GM19043 (cell line): ENCODE results near the gene CFAP97.
"Not testable (repeated sequence)": the region's sequence is repeated elsewhere in the genome, so short reads cannot be mapped to it uniquely, and the experiment has no call there.

Experiments
- ATAC-seq: cut with Tn5 transposase; IDR thresholded peaks from one replicate; pipeline ENCODE4 v1.9.1; 2021; ENCODE audit warnings: low read depth; ENCODE audit not compliant: unreplicated experiment

Gene CFAP97

DNA sequence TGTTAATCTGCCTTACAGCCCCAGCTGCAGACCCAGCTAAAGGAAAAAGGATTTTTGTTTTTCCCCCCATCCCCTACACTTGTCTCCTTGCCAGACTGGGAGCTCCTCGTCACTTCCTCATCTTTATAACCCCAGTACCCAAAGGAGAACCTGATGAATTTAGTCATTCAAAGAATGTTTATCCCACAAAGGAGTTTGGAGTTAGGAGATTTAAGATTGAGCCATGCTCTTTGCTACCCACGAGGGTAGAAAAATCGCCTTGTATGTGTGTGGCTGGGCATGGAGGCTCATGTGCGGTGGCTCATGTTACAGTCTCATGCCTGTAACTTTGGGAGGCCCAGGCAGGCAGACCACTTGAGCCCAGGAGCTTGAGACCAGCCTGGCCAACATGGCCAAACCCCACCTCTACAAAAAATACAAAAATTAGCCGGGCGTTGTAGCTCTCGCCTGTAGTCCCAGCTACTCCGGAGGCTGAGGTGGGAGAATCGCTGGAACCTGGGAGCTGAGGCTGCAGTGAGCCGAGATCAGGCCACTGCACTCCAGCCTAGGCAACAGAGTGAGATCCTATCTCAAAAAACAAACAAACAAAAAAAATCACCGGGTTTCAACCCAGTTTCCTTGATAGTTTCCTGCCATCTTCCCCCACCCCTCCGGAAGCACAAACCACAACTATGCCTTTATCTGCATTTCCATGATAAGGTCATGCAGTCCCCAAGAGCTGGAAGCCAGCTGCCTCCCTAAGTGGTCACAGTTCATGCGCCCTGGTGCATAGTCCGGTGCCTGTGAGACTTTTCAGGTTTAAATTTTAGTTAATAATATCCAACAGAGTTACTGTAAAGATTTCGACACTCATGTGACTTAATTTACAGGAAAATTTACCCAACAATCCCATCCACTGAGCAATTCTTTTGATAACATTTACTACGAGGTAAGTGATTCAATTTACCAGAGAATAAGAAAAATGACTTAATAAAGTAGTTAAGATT is 1.5 kb downstream of the CFAP97 start:
- ATAC-seq, result peak; percentile 25

DNA sequence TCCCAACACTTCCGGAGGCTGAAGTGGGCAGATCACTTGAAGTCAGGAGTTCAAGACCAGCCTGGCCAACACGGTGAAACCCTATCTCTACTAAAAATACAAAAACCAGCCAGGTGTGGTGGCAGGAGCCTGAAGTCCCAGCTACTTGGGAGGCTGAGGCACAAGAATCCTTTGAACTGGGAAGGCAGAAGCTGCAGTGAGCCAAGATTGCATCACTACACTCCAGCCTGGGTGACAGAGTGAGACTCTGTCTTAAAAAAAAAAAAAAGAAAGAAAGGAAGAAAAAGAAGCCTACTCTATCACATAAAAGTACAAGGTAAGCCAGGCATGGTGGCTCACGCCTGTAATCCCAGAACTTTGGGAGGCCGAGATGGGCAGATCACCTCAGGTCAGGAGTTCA is 5.6 kb downstream of the CFAP97 start:
- ATAC-seq, result not testable (repeated sequence)

GRCh38 chr4:185196437-185196836 is 7.4 kb downstream of the CFAP97 start:
- ATAC-seq, result no peak

DNA sequence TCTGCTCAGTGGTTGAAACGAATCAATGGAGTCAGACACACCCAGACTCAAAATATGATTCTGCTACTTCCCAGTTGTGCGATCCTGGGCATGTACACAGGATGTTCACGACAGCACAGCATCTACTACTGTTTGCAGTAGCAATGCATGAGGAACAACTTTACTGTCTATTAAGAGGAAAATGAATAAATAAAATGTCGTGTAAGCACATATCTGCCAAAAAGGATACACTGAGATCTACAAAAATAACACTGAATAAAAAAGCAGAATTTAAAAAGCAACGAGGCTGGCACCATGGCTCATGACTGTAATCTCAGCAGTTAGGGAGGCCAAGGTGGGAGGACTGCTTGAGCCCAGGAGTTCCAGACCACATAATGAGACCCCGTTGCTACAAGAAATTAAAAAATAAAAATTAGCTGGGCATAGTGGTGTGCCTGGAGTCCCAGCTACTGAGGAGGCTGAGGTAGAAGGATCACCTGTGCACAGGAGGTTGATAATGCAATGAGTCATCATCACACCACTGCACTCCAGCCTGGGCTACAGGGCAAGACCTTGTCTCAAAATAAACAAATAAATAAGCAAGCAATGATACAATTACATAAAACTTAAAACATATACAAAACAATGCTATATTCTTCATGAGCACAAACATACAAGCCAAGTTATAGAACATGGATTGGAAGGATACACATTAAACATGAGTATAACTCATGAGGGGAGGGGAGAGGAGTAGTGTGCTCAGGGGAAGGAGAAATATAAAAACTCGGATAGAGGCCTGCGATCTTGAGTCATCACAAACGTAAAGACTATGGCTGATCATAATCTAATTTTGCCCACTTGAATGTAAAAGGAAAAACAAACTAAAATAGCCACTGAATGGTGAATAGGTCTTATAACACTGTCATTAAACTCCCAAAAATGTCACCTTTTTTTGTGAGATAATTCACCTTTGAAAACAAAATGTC is 8.6 kb downstream of the CFAP97 start:
- ATAC-seq, result no peak

GRCh38 chr4:185192059-185192458 is 11.7 kb downstream of the CFAP97 start:
- ATAC-seq, result peak; percentile 96

DNA sequence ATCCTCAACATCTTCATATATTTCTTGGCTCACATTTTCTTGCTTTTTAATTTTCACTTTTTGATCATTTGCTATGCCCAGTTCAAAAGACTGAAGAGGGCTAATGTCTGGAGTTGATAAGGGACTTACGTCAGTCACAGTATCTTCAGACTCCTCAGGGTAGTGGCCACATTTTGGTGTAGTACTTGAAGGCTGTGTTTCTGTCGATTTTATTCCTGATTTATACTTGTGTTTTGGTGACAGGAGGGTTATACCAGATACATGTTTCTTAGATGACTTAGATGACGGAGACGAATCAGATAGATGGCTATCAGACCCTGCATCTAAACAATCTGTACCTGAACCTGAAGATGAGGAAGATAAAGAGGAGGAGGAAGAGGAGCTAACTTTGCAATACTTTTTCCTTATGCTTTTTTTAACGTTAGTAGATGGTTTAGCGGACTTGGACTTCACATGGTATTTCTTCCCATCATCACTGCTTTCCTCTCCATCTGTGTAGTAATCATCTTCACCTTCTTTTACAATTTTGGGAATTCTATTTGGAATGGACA is 13.4 kb downstream of the CFAP97 start:
- no peak for ATAC-seq

- no peak for ATAC-seq
Observed at GRCh38 chr4:185189606-185190305, 14.0 kb downstream of the CFAP97 start.

- ATAC-seq, result no peak
Observed at GRCh38 chr4:185186769-185187168, 17.0 kb downstream of the CFAP97 start.

GRCh38 chr4:185183622-185184281 is 20.0 kb downstream of the CFAP97 start:
- peak; percentile 49 for ATAC-seq

DNA sequence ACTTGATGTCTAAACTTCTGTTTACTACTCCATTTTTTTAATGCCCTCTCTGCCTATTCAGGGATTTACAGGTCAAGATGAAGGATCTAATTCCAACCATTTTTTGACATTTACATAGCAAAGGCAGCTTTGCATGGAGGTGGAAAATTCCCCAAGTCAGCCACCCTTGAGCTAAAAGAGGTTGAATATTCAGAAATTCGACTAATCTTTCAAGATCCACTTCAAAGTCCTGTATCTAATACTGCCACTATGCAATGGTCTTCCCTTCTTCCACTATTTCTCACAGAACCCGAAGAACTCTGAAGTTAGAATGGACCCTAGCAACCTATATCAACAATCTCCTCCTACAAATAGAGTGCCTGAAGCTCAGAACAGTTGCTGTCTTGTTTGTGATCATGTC is 21.6 kb downstream of the CFAP97 start:
- no peak for ATAC-seq

GRCh38 chr4:185179488-185179887 is 24.3 kb downstream of the CFAP97 start:
- no peak for ATAC-seq

DNA sequence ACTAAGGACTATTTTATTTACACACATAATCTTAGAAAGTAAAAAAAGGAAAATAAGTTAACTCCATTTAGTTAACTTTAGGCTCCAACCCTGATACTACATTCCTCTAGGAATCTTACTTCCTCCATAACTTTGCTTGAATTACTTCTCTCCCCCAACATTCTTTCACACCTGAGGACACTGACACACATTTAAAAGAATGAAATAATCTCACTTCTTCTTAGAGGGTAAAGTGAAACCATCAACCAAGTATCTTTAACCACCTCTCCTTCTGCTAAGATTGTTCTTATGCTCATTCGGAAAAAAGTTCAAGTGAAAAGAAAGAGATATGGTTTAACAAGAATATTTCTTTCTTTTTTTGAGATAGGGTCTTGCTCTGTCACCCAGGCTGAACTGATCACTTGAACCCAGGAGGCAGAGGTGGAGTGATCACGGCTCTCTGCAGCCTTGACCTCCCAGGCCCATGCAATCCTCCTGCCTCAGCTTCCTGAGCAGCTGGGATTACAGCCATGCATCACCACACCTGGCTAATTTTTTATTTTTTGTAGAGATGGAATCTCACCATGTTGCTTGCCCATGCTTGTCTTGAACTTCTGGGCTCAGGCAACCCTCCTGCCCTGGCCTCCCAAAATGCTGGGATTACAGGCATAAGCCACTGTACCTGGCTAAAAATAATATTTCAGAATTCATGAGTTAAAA is 32.3 kb downstream of the CFAP97 start:
- ATAC-seq, result peak; percentile 86

DNA sequence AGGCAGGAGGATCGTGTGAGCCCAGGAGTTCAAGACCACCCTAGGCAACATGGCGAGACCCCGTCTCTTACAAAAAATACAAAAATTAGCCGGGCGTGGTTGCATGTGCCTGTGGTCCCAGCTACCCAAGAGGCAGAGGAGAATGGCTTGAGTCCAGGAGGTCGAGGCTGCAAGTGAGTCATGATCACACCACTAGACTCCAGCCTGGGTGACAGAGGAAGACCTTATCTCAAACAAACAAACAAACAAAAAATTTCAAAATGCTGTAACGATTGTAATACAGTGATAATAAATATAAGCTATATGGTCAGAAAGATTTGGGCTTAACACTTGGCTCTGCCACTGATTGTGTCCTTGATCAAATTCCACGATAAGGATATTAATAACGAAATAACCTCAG is 36.6 kb downstream of the CFAP97 start:
- no peak for ATAC-seq

DNA sequence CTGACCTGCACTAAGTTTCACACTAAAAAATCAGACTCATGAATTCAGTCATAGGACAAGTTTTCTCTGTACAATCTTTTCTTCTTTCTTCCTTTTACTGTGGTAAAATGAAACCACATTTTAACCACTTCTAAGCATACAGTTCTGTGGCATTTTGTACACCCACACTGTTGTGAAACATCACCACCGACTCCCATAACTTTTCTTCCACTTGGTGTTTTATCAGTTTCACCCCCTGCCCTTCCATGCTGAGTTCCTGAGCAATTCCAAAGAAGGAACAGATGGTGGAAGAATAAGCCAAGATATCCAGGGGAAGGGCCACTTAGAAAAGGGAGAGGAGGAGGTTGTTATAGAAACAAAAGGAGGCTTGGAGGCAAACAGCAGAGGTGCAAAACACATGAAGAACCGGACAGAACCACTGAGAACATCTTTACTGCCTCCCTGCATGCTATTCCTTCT is 38.2 kb downstream of the CFAP97 start:
- peak; percentile 98 for ATAC-seq

GRCh38 chr4:185151296-185151695 is 52.5 kb downstream of the CFAP97 start:
- ATAC-seq, result no peak

GRCh38 chr4:185149392-185149791 is 54.4 kb downstream of the CFAP97 start:
- no peak for ATAC-seq

DNA sequence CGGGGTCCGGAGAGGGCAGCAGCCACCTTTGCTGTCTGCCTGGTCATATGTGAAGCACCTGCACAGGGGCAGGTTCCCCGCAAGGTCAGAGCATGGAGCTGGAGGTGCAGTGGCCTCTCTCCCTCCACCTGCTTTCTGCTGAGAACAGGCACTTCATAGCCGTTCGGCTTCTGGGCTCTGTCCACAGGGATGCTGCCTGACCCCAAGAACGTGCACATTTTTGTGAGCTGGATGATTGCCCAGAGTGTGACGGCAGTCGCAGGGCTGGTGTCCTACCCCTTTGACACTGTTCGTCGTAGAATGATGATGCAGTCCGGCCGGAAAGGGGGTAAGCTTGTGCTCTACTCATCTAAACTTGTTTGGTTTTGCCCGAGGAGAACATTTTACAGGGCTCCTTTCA is 58.2 kb downstream of the CFAP97 start:
- no peak for ATAC-seq

DNA sequence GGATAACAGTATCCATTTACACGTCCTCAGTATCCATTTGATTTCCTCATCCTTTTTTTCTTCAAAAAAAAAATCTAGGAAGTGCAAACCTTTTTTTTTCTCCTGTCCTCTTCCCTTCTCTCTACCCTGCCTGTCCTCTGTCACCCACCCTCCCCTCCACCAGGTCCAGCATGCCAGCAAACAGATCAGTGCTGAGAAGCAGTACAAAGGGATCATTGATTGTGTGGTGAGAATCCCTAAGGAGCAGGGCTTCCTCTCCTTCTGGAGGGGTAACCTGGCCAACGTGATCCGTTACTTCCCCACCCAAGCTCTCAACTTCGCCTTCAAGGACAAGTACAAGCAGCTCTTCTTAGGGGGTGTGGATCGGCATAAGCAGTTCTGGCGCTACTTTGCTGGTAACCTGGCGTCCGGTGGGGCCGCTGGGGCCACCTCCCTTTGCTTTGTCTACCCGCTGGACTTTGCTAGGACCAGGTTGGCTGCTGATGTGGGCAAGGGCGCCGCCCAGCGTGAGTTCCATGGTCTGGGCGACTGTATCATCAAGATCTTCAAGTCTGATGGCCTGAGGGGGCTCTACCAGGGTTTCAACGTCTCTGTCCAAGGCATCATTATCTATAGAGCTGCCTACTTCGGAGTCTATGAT is 59.1 kb downstream of the CFAP97 start:
- no peak for ATAC-seq

DNA sequence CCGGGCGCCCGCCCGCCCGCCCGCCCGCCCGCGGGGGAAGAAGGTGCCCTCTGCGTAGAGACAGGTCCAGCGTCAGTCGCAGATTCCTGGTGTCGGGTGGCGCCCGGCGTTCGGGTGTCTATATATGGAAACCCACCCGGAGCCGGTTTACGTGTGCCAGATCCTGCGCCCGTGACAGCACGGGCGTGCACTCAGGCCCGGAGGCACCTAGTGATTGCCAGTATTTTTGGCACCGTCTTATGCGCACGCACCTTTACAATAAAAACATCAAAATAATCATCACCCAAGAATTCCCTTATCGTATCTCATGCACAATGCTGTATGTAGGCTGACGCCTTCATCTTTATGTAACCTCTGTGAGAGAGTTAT is 60.2 kb downstream of the CFAP97 start:
- ATAC-seq, result no peak
